Stimulated activated CD4-positive, alpha-beta T cell treated with anti-CD3 and anti-CD28 coated beads, Interleukin-4, amount 100 ng/mL, for 4 hours (primary cell): ENCODE measurements around the gene GLCCI1.

Source experiments
- DNase-seq, 2 experiments: peaks; one replicate each; pipeline ENCODE4 v3.0.0-alpha.2; 2020

Gene GLCCI1

GRCh38 chr7:7964250-7964649, 4.3 kb upstream of the GLCCI1 start:
- no peak for DNase-seq

- no peak for DNase-seq
Measured at GRCh38 chr7:7964691-7965090, 3.9 kb upstream of the GLCCI1 start.

GRCh38 chr7:7965301-7965700, 3.3 kb upstream of the GLCCI1 start:
- DNase-seq = no peak

- DNase-seq = no peak
Measured at GRCh38 chr7:7966141-7966734, 2.4 kb upstream of the GLCCI1 start.

- no peak for DNase-seq
Measured at GRCh38 chr7:7967886-7968543, 581 bp upstream of the GLCCI1 start.

GRCh38 chr7:7969306-7970236, 975 bp downstream of the GLCCI1 start:
- DNase-seq = peak; percentile 32 to 38

GRCh38 chr7:7970237-7970530, 1.6 kb downstream of the GLCCI1 start:
- no peak for DNase-seq

- no peak for DNase-seq
Measured at GRCh38 chr7:7970531-7971307, 2.1 kb downstream of the GLCCI1 start.

GRCh38 chr7:7971308-7972040, 2.9 kb downstream of the GLCCI1 start:
- no peak for DNase-seq

- peak in 1 of 2 experiments; percentile 9 for DNase-seq
Measured at GRCh38 chr7:7972128-7972527, 3.5 kb downstream of the GLCCI1 start.

GRCh38 chr7:7972922-7973594, 4.5 kb downstream of the GLCCI1 start:
- no peak for DNase-seq

- no peak for DNase-seq
Measured at GRCh38 chr7:7976677-7977076, 8.1 kb downstream of the GLCCI1 start.

- DNase-seq = no peak
Measured at GRCh38 chr7:7977774-7978173, 9.2 kb downstream of the GLCCI1 start.

GRCh38 chr7:7978860-7979259, 10.3 kb downstream of the GLCCI1 start:
- no peak for DNase-seq

- DNase-seq = no peak
Measured at GRCh38 chr7:7979558-7979957, 11.0 kb downstream of the GLCCI1 start.

GRCh38 chr7:7980134-7980533, 11.5 kb downstream of the GLCCI1 start:
- DNase-seq = no peak

- DNase-seq = no peak
Measured at GRCh38 chr7:7982904-7983303, 14.3 kb downstream of the GLCCI1 start.

GRCh38 chr7:7984424-7984823, 15.8 kb downstream of the GLCCI1 start:
- DNase-seq = no peak

GRCh38 chr7:7988706-7989105, 20.1 kb downstream of the GLCCI1 start:
- no peak for DNase-seq

GRCh38 chr7:7989133-7989532, 20.5 kb downstream of the GLCCI1 start:
- no peak for DNase-seq

GRCh38 chr7:7989616-7990440, 21.2 kb downstream of the GLCCI1 start:
- DNase-seq = no peak
